Testis (tissue), 3 donors: ENCODE data around the gene DPF3. TPM values are rescaled to one million over a fixed set of nuclear protein-coding genes. Genes with fewer than 3 reads are reported as not detected.

Source experiments
- DNase-seq: peaks from one replicate; pipeline ENCODE4 v3.0.0-alpha.2; 2019
- H3K27ac ChIP-seq, 2 donors: fragments of 200-600 bp; sonication (generic); one replicate each; pipeline ENCODE4 v1.5.1; 2019
- H3K27me3 ChIP-seq: fragments of 200-600 bp; sonication (generic); one replicate; pipeline ENCODE4 v1.5.1; 2019
- H3K36me3 ChIP-seq: fragments of 200-600 bp; sonication (generic); one replicate; pipeline ENCODE4 v1.5.1; 2017; ENCODE audit warnings: low read depth; ENCODE audit errors: missing control alignments
- H3K4me1 ChIP-seq: fragments of 200-600 bp; sonication (generic); one replicate; pipeline ENCODE4 v1.5.1; 2019
- H3K4me3 ChIP-seq, 2 donors: fragments of 200-600 bp; sonication (generic); one replicate each; pipeline ENCODE4 v1.5.1; 2017 to 2019
- H3K9me3 ChIP-seq: fragments of 200-600 bp; sonication (generic); one replicate; pipeline ENCODE4 v1.5.1; 2017
- POLR2A ChIP-seq: fragments of 450-650 bp; IDR thresholded peaks from one replicate; pipeline ENCODE4 v1.6.1; 2017; ENCODE audit warnings: antibody characterized with exemption, mild to moderate bottlenecking, moderate library complexity
- WGBS, 2 donors: methylation state at CpG; one replicate each; pipeline ENCODE4 v1.1.5; 2018; 5-methylcytosine and 5-hydroxymethylcytosine counted together
- intact Hi-C: fragments of 100-400 bp; cut with DNase I; formaldehyde crosslinking; loops from one replicate; pipeline ENCODE4 v1.15.1; 2023; ENCODE audit warnings: low total_unique reads
- polyA plus RNA-seq: library from polyadenylated mRNA; stranded (reverse); fragments of 350-450 nt; fragmentation: Illumina TruSeq; extraction: RNeasy Lipid Tissue Mini Kit (QIAGEN cat#74804); gene quantifications from one replicate; pipeline ENCODE4 v1.2.3, GENCODE V29; 2014; ENCODE audit warnings: low read depth, low replicate concordance; ENCODE audit not compliant: insufficient read depth
- total RNA-seq, 2 donors: library from RNA; depleted of rRNA; stranded (reverse); fragments of >200 nt; gene quantifications; one replicate each; pipeline ENCODE4 v1.2.3, GENCODE V29; 2016
- TF ChIP-seq, protein P1 (sequence below), 3 experiments: fragments of 450-650 bp in 2 of 3; fragments of 200-600 bp in 1 of 3; sonication (generic) in 1 of 3; IDR thresholded peaks; one replicate each; pipeline ENCODE4 v1.5.1; 2016 to 2019; ENCODE audit warnings: antibody characterized with exemption in 3 of 3, mild to moderate bottlenecking in 2 of 3, moderate library complexity in 1 of 3

DPF3 gene
- total and polyA plus RNA-seq, 3 donors from 2014 or later: 14.6 to 41.6 (median 26.4) TPM

DNA sequence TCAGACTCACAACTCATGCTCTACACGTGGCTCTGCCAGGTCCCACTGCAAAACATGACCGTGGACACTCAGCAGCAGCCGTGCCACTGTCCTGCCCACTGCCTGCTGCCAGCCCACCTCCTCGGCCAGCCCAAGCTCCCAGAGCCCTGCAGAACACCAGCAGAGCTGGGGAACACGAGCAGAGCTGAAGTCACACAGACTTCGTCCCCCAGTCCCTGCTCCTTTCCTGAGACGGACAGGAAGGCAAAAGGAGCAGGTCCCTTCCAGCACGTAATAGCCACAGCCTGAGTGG, 152.1 kb downstream of the DPF3 start:
- H3K4me1 ChIP-seq: peaks cover 20% of the 10 kb centered on the region
- intact Hi-C loops: no loop called here

DNA sequence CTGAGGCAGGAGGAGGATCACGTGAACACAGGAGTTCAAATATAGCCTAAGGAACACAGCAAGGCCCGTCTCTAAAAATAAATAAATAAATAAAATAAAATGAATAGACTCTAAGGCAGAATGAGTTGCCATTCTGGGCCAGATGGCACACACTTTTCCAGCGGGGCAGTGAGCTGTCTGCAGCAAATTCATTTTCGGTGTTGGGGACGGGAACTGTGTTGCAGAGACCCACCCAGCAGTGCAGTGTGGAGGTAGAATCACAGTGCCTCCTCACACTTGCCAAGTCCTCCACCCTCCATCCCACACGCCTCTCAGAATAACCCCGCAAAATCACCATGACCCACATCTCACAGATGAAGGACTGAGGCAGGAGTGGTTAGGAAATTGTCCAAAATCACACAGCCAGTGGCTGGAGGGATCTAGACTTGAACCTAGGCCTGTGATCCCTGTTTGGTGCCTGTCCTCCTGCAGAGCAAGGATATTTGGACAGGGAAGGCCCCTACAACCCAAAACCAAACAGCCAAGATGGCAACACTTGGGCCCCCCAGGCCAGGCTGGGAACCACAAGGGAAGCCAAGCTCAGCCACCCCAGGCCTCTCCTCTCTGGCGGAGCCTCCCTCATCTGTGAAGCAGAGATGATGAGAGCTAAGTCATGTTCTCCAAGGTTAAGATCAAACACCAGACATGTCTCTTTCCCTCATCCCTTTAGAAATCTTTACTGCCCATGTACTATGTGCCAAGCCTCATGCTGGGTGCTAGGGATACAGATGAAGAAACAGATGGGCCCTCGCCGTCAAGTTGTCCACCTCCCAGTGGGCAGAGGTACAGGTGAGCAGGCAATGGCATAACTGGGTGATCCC, 152.7 kb downstream of the DPF3 start:
- H3K4me3 ChIP-seq: no peak overlapping the region

More for the DNA sequence above, 152.1 kb downstream of the DPF3 start:
- Histone ChIP-seq H3K27ac (no peak overlapping the region), H3K9me3 (no peaks in the 10 kb centered on the region), H3K36me3 (no peaks in the 10 kb centered on the region), H3K4me3 (no peak overlapping the region), H3K27me3 (no peaks in the 10 kb centered on the region)
- 59 to 73% methylated on average over 4 to 7 of the region's 8 CpGs for WGBS, 2 donors
- DNase-seq: no peak
- TF ChIP-seq, protein P1, sequence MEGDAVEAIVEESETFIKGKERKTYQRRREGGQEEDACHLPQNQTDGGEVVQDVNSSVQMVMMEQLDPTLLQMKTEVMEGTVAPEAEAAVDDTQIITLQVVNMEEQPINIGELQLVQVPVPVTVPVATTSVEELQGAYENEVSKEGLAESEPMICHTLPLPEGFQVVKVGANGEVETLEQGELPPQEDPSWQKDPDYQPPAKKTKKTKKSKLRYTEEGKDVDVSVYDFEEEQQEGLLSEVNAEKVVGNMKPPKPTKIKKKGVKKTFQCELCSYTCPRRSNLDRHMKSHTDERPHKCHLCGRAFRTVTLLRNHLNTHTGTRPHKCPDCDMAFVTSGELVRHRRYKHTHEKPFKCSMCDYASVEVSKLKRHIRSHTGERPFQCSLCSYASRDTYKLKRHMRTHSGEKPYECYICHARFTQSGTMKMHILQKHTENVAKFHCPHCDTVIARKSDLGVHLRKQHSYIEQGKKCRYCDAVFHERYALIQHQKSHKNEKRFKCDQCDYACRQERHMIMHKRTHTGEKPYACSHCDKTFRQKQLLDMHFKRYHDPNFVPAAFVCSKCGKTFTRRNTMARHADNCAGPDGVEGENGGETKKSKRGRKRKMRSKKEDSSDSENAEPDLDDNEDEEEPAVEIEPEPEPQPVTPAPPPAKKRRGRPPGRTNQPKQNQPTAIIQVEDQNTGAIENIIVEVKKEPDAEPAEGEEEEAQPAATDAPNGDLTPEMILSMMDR (IDR thresholded peaks at IDR 0.05): no peak
- TF ChIP-seq POLR2A: no peak

DNA sequence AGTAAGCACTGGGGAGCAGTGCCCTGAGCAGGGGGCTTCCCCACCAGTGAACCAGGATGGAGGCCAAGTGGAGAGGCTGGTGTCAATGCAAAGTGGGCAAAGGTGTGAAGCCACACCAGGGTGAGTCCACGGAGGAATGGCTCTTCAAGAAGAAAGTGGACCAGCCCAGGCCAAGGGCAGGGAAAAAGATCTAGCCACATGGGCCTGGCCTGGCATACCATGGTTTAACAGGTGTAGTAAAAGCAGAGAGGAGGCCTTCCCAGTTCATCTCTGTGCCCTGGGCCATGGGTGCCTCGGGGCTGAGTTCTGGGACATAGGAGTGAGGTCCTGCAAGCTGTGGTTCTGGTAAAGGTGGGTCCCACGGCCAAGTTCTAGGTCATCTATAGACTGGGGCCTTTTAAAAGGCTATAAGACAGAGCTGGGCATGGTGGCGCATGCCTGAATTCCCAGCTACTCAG, 153.4 kb downstream of the DPF3 start:
- intact Hi-C loops: no loop called here
- 83 to 95% methylated on average over 4 of the region's 4 CpGs for WGBS, 2 donors
- Histone ChIP-seq H3K4me1 (peaks cover 20% of the 10 kb centered on the region), H3K9me3 (no peaks in the 10 kb centered on the region), H3K4me3 (no peak overlapping the region), H3K27ac (no peak overlapping the region), H3K36me3 (no peaks in the 10 kb centered on the region), H3K27me3 (no peaks in the 10 kb centered on the region)
- TF ChIP-seq, protein P1 (IDR thresholded peaks at IDR 0.05): no peak
- TF ChIP-seq POLR2A: no peak
- no peak for DNase-seq

More for the DNA sequence above, 152.7 kb downstream of the DPF3 start:
- Histone ChIP-seq H3K36me3 (no peaks in the 10 kb centered on the region), H3K9me3 (no peaks in the 10 kb centered on the region), H3K27ac (no peak overlapping the region), H3K27me3 (no peaks in the 10 kb centered on the region), H3K4me1 (peaks cover 20% of the 10 kb centered on the region)
- no peak for DNase-seq
- no peak for TF ChIP-seq POLR2A
- TF ChIP-seq, protein P1 (IDR thresholded peaks at IDR 0.05): no peak
- intact Hi-C loops: no loop called here
- WGBS, 2 donors: 89 to 92% methylated on average over 10 of the region's 10 CpGs

DNA sequence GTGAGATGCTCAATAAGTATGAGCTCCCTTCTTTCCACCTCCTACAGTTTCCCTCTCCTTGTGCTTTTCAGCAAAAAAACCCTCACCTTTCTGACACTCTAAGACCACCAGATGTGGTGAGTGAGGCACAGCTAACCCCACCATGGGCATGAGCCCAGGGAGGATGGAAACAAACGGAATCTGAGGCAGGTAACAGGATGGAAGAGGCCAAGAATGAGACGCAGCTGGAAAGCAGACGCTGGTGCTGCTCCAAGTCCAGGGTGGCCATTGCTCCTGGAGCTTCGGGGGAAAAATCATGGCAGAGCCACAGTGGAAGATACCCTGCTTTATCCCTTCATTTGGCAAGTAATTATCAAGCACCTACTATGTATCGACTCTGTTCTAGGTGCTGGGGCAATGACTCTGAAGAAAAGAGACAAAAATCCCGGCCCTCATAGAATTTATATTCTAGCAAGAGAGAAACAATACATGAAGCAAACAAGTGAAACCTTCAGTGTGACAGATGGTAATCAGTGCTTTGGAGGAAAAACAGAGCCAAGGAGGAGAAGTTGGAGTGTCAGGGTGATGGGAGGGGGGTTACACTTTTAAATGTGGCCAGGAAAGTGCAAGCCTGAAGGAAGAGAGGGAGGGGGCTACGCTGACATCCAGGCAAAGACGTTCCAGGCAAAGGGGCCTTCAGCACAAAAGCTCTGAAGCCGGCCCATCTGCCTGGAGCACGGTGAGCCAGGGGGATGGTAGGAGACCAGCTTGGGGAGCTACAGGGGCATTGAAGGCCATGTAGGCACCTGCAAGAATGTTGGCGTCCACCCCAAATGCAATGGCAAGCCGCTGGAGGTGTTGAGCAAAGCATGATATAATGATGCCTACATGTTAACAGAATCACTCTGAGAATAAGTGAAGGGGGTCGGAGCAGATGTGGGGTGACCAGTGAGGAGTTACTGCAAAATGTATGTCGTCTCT, 154.2 kb downstream of the DPF3 start:
- DNase-seq: no peak

More for the DNA sequence above, 154.2 kb downstream of the DPF3 start:
- H3K4me3 ChIP-seq: no peak overlapping the region
- no peaks in the 10 kb centered on the region for H3K36me3 ChIP-seq
- 89 to 92% methylated on average over 12 to 14 of the region's 14 CpGs for whole genome bisulfite sequencing, 2 donors
- no peaks in the 10 kb centered on the region for H3K9me3 ChIP-seq
- peaks cover 20% of the 10 kb centered on the region for H3K4me1 ChIP-seq
- TF ChIP-seq, protein P1 (IDR thresholded peaks at IDR 0.05): no peak
- TF ChIP-seq POLR2A: no peak
- no peak overlapping the region for H3K27ac ChIP-seq
- no peaks in the 10 kb centered on the region for H3K27me3 ChIP-seq
- intact Hi-C loops: no loop called here
